GM18909 (cell line): ENCODE results near the gene CEP112.
"Not testable (repeated sequence)": the region's sequence is repeated elsewhere in the genome, so short reads cannot be mapped to it uniquely, and the experiment has no call there.

Experiments used
- ATAC-seq: cut with Tn5 transposase; IDR thresholded peaks from one replicate; pipeline ENCODE4 v1.9.1; 2021; ENCODE audit warnings: mild to moderate bottlenecking; ENCODE audit not compliant: unreplicated experiment, poor library complexity

The CEP112 gene

DNA sequence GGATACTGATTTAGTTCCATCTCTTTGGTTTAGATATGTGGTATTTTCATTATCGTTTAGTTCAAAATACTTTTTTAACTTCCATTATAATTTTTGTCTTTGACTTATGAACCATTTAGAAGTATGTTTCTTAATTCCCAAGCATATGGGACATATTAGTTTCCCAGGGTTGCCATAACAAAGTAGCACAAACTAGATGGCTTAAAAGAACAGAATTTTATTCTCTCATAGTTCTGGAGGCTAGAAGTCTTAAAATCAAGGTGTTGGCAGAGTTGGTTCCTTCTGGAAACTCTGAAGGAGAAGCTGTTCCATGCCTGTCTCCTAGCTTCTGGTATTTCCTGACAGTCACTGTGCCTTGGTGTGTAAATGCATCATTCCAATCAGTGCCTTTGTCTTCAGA, 339.0 kb downstream of the CEP112 start:
- ATAC-seq = no peak

- ATAC-seq = no peak
These were observed 339.8 kb downstream of the CEP112 start for GRCh38 chr17:65851965-65852736.

DNA sequence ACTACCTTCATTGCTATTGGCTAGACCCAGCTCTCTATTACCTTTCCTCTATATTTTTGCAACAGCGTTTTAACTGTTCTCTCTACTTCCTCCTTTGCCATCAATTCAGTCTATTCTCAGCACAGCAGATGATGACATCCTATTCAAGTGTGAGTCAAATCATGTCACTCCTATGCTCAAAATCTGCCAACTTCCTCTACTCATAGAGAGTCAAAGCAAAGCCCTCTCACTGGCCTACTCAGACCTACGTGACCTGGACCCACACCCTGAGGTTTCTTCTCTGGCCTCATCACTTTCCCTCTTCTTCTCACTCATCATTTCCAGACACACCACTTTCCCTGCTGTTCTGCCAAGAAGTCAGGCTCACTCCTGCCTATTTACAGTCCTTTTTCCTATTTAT, 341.4 kb downstream of the CEP112 start:
- ATAC-seq = no peak

DNA sequence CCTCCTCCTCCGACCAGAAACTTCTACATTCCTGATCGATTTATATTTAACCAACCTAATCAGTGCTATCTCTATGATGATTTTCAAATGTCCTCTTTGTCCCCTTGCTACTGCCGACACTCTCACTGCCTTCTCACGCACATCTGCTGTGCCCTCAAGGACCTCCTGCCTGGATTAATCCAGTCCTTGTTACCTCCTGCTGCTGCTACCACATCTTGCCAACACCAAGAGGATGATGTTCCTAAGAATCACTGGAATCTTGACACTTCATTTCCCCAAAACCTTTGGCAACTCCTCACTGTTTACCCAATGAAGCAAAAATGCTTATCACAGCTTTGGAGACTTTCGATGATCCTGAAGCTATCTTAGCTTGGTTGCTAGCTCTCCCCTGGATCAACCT, 343.2 kb downstream of the CEP112 start:
- ATAC-seq = no peak

DNA sequence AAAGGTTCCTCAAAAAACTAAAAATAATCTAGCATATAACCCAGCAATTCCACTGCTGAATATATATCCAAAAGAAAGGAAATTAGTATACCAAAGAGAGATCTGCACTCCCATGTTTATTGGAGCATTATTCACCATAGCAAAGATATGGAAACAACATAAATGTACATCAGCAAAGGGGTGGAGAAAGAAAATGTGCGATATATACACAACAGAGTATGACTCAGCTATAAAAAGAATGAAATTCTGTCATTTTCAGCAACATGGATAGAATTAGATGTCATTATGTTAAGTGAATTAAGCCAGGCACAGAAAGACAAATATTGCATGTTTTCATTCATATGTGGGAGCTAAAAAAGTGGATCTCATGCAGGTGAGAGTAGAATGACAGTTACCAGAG, 350.8 kb downstream of the CEP112 start:
- ATAC-seq = no peak

GRCh38 chr17:65837232-65837631, 354.7 kb downstream of the CEP112 start:
- ATAC-seq = not testable (repeated sequence)

- no peak for ATAC-seq
These were observed 358.7 kb downstream of the CEP112 start for GRCh38 chr17:65833214-65833613.

GRCh38 chr17:65830356-65830755, 361.6 kb downstream of the CEP112 start:
- no peak for ATAC-seq

DNA sequence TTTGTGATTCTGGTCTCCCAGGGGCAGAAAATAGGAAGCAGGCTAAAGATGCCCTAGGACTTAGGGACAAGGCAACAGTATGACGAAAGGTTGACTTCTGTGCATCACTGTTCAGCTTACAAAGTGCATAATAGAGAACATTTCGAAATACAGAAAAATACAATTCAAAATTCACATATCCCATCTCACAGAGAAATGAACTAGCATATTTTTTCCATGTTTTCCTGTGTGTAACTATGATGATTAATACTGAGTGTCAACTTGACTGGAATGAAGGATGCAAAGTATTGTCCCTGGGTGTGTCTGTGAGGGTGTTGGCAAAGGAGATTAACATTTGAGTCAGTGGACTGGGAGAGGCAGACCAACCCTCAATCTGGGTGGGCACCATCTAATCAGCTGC, 365.4 kb downstream of the CEP112 start:
- ATAC-seq = not testable (repeated sequence)

GRCh38 chr17:65824901-65825300, 367.0 kb downstream of the CEP112 start:
- ATAC-seq = no peak

DNA sequence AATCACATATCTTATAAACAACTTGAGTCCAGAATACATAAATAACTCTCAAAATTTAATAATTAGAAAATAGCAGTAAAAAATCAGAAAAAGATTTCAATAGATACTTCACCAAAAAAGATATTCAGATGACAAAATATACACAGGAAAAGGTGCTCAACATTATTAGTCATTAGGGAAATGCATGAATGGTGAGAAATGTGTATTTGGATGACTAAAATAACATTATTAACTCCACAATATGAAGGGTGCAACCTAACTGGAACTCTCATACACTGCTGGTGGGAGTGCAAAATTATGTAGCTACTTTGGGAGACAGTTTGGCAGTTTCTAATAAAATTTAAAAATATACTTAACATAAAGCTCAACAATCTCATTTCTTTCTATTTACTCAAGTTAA, 368.2 kb downstream of the CEP112 start:
- no peak for ATAC-seq

DNA sequence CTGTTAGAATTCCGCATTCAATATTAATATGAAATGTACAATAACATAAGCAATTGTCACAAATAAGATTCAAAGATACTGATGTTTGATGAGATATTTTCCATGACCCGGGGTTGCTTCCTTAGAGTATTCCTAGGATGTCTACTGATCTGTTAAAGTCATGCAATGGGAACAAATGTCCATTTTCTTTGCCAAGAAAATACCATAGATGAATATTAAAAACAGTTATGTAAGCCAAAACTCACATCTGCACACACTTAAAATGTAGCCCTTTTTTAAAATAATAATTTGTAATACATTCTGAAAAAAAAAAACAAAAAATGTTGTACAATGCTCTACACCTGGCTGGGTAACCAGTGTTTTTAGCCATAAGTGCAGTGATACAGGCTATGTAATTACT, 371.1 kb downstream of the CEP112 start:
- no peak for ATAC-seq

GRCh38 chr17:65820306-65820705, 371.6 kb downstream of the CEP112 start:
- ATAC-seq = no peak

GRCh38 chr17:65819810-65820209, 372.1 kb downstream of the CEP112 start:
- no peak for ATAC-seq

- no peak for ATAC-seq
These were observed 374.0 kb downstream of the CEP112 start for GRCh38 chr17:65817951-65818350.

DNA sequence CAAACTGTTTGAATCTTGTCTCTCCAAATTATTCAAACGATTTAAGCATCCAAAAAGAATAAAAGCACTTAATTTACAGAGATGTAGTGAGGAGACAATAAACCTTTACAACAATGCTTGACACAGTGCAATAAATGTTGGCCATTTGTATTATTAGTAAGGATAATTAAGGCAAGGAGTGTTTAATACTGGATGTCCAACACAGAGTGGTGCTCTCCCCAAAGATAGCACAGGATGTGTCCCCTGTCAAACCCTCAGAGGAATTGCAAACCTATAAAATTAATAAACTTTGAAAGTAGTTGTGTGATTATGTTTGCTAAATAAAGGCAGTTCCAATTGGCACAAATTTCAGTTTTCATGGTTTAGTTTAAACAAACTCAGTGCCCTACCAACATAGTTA, 377.5 kb downstream of the CEP112 start:
- no peak for ATAC-seq

DNA sequence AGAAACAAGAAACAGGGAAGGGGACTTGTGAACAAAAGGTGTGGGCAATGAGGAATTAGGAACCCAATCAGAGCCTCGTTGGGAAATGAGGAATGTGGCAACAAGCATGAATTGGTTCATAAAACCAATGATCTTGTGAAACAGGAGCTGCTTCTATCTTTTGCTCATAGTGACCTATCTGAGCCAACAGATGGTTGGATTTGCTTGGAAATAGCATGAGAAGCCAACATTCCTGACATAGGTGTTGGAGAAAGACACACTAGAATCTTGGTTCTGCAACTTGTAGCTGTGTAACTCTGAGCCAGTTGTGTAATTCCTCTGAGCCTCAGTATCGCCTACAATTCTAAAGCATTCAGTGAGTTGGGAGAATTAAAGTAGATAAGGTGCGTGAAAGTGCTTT, 378.6 kb downstream of the CEP112 start:
- no peak for ATAC-seq

GRCh38 chr17:65811043-65811442, 380.9 kb downstream of the CEP112 start:
- no peak for ATAC-seq

GRCh38 chr17:65809366-65809765, 382.6 kb downstream of the CEP112 start:
- ATAC-seq = no peak

DNA sequence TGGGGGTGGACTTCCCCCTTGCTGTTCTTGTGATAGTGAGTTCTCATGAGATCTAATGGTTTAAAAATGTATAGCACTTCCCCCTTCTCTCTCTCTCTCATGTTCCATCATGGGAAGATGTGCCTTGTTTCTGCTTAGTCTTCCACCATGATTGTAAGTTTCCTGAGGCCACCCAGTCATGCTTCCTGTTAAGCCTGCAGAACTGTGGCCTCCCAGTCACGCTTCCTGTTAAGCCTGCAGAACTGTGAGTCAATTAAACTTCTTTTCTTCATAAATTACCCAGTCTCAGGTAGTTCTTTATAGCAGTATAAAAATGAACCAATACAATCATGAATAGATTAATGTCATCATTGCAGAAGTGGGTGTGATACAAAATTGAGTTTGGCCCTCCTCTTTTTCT, 383.4 kb downstream of the CEP112 start:
- ATAC-seq = not testable (repeated sequence)

GRCh38 chr17:65807361-65807760, 384.6 kb downstream of the CEP112 start:
- ATAC-seq = no peak

DNA sequence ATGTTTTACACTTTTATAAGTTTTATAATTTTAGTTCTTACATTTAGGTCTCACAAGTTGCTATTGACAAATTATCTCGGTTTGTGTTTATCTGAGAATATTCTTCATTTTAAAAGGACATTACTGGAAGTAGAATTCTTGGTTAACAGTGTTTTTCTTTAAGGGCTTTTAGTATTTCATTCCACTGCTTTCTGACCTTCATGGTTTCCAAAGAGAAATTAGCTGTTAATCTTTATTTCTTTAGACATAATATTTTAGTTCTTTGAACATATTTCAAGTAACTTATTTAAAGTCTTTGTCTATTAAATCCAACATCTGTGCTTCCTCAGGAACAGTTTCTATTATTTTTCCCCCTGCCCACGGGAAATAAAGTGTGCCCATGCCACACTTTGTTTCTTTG, 390.4 kb downstream of the CEP112 start:
- ATAC-seq = no peak
